ENCODE results near the gene MYH15. TPM values are rescaled to one million over a fixed set of nuclear protein-coding genes. Genes with fewer than 3 reads are reported as not detected.

MYH15 gene
- total RNA-seq, 1 experiment from 2014 or later, result 0.09 TPM

- Mint-ChIP-seq H3K27ac (no peak overlapping the region), H3K4me1 (no peaks in the 10 kb centered on the region), H3K36me3 (peaks cover 18% of the 10 kb centered on the region), H3K4me3 (no peak overlapping the region), H3K27me3 (ENCODE audit: low read depth) (no peaks in the 10 kb centered on the region; the same call in 1 of the 2 replicates), H3K9me3 (peaks cover 43% of the 10 kb centered on the region)
- POLR2A ChIA-PET, result no interaction called here
- CTCF ChIA-PET, result no interaction called here
- no peak for DNase-seq (ENCODE audit: low spot score)
- TF ChIP-seq OVOL2 (CRISPR knock-in tag; IDR thresholded peaks at IDR 0.05; ENCODE audit: borderline replicate concordance) (no peak), E2F5 (CRISPR knock-in tag; IDR thresholded peaks at IDR 0.05) (no peak), SOX15 (CRISPR knock-in tag; IDR thresholded peaks at IDR 0.05) (no peak), MXD4 (CRISPR knock-in tag; IDR thresholded peaks at IDR 0.05; ENCODE audit: borderline replicate concordance) (no peak)
- ATAC-seq, result no peak
Measured at GRCh38 chr3:108450444-108450843, 60.0 kb downstream of the MYH15 start.

- TF ChIP-seq ZNF396 (CRISPR knock-in tag; IDR thresholded peaks at IDR 0.05; ENCODE audit: borderline replicate concordance) (no peak), FOXP4 (CRISPR knock-in tag; IDR thresholded peaks at IDR 0.05) (no peak), ZNF138 (CRISPR knock-in tag; conservative IDR thresholded peaks at IDR 0.05) (no peak), ERG (CRISPR knock-in tag; IDR thresholded peaks at IDR 0.05) (no peak)
- ChIA-PET CTCF (no interaction called here), POLR2A (no interaction called here)
- DNase-seq (ENCODE audit: low spot score), result no peak
- H3K4me3 Mint-ChIP-seq, result no peak overlapping the region
- no peak overlapping the region for H3K27ac Mint-ChIP-seq
- no peaks in the 10 kb centered on the region; the same call in 1 of the 2 replicates for H3K27me3 Mint-ChIP-seq (ENCODE audit: low read depth)
- no peak for ATAC-seq
- H3K4me1 Mint-ChIP-seq, result peaks cover 5% of the 10 kb centered on the region
- peaks cover 18% of the 10 kb centered on the region for H3K36me3 Mint-ChIP-seq
- H3K9me3 Mint-ChIP-seq, result peaks cover 49% of the 10 kb centered on the region
Measured at GRCh38 chr3:108448593-108448992, 61.8 kb downstream of the MYH15 start.

GRCh38 chr3:108447096-108447847 lies 63.1 kb downstream of the MYH15 start:
- ChIA-PET POLR2A (no interaction called here), CTCF (interaction anchor here (0.6 to 1.1 kb wide), 2 partner anchors 10 to 106 kb away, joined by 3 to 4 read pairs; no protein-coding TSS in a partner anchor)
- Mint-ChIP-seq H3K36me3 (peaks cover 18% of the 10 kb centered on the region), H3K4me3 (no peak overlapping the region), H3K9me3 (peaks cover 45% of the 10 kb centered on the region), H3K27me3 (ENCODE audit: low read depth) (no peaks in the 10 kb centered on the region; the same call in 1 of the 2 replicates), H3K4me1 (peaks cover 9% of the 10 kb centered on the region), H3K27ac (no peak overlapping the region)
- no peak for DNase-seq (ENCODE audit: low spot score)
- ATAC-seq, result no peak
- TF ChIP-seq TEAD4 (CRISPR knock-in tag; IDR thresholded peaks at IDR 0.05), result no peak
- no peak for TF ChIP-seq ZNF219 (CRISPR knock-in tag; IDR thresholded peaks at IDR 0.05; ENCODE audit: borderline replicate concordance)
- TF ChIP-seq ZNF121 (CRISPR knock-in tag; IDR thresholded peaks at IDR 0.05), result no peak
- no peak for TF ChIP-seq IRF2 (CRISPR knock-in tag; IDR thresholded peaks at IDR 0.05; ENCODE audit: borderline replicate concordance, low read depth)
- TF ChIP-seq GTF2I (CRISPR knock-in tag; conservative IDR thresholded peaks at IDR 0.05), result no peak
- TF ChIP-seq FOXP1 (CRISPR knock-in tag; IDR thresholded peaks at IDR 0.05; ENCODE audit: borderline replicate concordance), result no peak
- no peak for TF ChIP-seq ZNF232 (CRISPR knock-in tag; IDR thresholded peaks at IDR 0.05)
- no peak for TF ChIP-seq NR1H2 (CRISPR knock-in tag; IDR thresholded peaks at IDR 0.05)
- no peak for TF ChIP-seq FOXP4 (CRISPR knock-in tag; IDR thresholded peaks at IDR 0.05)
- TF ChIP-seq USF2 (CRISPR knock-in tag; IDR thresholded peaks at IDR 0.05), result no peak
